Mononuclear cell (primary cell): ENCODE data around the gene LCP1. TPM values are rescaled to one million over a fixed set of nuclear protein-coding genes. Genes with fewer than 3 reads are reported as not detected.
A peak's percentile ranks its signal among the peaks of the same experiment; 100 is the strongest.
"Not testable (repeated sequence)": the region's sequence is repeated elsewhere in the genome, so short reads cannot be mapped to it uniquely, and the experiment has no call there.

Experiments
- H3K27me3 ChIP-seq: 2 replicates; pipeline ENCODE4 v1.6.0; 2011; ENCODE audit warnings: low read length, control low read depth; ENCODE audit not compliant: insufficient read depth
- H3K4me1 ChIP-seq: 2 replicates; pipeline ENCODE4 v1.5.1; 2011; ENCODE audit warnings: mild to moderate bottlenecking, low read length, control low read depth; ENCODE audit not compliant: insufficient read depth
- H3K4me3 ChIP-seq: 2 replicates; pipeline ENCODE4 v1.5.1; 2011; ENCODE audit warnings: mild to moderate bottlenecking, low read length, moderate library complexity
- H3K9me3 ChIP-seq: 2 replicates; pipeline ENCODE4 v1.5.1; 2011; ENCODE audit warnings: low read depth, mild to moderate bottlenecking, control low read depth, low read length
- total RNA-seq: library from RNA; depleted of rRNA; stranded (reverse); fragments of >200 nt; gene quantifications from one replicate; pipeline ENCODE4 v1.2.3, GENCODE V29; 2012

LCP1 gene, protein sequence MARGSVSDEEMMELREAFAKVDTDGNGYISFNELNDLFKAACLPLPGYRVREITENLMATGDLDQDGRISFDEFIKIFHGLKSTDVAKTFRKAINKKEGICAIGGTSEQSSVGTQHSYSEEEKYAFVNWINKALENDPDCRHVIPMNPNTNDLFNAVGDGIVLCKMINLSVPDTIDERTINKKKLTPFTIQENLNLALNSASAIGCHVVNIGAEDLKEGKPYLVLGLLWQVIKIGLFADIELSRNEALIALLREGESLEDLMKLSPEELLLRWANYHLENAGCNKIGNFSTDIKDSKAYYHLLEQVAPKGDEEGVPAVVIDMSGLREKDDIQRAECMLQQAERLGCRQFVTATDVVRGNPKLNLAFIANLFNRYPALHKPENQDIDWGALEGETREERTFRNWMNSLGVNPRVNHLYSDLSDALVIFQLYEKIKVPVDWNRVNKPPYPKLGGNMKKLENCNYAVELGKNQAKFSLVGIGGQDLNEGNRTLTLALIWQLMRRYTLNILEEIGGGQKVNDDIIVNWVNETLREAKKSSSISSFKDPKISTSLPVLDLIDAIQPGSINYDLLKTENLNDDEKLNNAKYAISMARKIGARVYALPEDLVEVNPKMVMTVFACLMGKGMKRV
- total RNA-seq = 899 TPM

DNA sequence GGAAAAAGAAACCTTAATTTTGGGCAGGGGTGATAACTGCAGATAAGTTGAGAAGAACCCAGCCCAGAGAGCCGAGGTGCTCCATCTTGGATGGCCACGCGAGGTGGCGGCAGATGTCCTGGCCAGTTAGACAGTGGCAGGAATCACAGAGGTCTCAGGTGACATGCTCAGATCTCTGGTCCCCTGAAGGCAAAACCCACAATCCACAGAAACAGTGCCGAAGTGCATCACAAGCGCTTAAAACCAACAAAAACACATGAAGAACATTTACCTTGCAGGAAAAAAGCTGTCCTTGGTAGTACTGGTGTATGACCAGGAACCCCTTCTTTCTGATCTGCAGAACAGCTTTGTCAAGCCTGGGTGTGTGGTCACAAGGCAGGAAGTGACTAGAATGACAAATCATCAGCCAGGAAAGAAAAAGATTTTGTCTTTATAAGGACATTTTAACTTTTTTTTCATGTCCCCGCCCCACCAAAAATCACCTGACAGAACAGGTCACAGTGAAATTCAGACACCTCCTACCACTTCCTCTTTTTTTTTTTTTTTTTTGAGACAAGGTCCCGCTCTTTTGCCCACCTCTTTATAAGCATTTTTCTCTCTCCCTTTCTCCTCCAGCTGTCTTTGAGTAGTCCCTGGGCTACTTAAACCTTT lies at the start of gene LCP1:
TSS of gene LCP1 (minus strand) at position 338 of the 651 bp plus-strand sequence. CDS start 22,515 bp downstream, outside the sequence.
- Histone ChIP-seq H3K4me1 (peaks cover 45% of the 10 kb centered on the region), H3K4me3 (peak within 1 kb of the TSS; percentile 98), H3K9me3 (no peaks in the 10 kb centered on the region), H3K27me3 (no peaks in the 10 kb centered on the region)

DNA sequence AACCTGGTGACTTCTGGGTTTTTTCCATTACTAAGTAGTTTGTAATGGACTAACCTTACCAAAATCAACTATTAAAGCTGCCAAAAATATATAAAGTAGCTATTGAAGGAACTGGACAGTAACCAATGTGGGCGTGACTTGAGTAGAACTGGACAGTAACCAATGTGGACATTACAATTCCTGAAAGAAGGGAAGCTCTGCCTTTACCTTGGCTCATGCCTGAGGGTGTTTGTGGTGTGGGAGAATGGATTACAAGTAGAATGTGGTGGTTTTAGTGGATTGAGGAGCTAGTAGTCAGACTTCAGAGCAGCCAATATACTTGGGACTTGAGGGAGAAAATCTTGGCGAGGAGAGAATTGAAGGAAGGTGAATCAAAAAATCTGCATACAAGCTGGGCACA lies 47.3 kb upstream of the LCP1 start:
- Histone ChIP-seq H3K4me3 (no peak overlapping the region), H3K9me3 (peaks cover under 1% of the 10 kb centered on the region), H3K27me3 (no peaks in the 10 kb centered on the region), H3K4me1 (no peaks in the 10 kb centered on the region)

DNA sequence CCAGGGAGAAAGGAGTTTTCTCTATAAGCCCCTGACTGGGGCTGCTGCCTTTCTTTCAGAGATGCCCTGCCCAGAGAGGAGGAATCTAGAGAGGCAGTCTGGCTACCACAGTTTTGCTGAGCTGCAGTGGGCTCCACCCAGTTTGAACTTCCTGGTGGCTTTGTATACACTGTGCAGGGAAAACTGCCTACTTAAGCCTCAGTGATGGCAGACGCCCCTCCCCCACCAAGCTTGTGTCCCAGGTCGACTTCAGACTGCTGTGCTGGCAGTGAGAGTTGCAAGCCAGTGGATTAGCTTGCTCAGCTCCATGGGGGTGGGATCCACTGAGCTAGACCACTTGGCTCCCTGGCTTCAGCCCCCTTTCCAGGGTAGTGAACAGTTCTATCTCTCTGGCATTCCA lies 38.3 kb upstream of the LCP1 start:
- not testable (repeated sequence) for H3K9me3 ChIP-seq, H3K4me3 ChIP-seq, H3K27me3 ChIP-seq, H3K4me1 ChIP-seq

DNA sequence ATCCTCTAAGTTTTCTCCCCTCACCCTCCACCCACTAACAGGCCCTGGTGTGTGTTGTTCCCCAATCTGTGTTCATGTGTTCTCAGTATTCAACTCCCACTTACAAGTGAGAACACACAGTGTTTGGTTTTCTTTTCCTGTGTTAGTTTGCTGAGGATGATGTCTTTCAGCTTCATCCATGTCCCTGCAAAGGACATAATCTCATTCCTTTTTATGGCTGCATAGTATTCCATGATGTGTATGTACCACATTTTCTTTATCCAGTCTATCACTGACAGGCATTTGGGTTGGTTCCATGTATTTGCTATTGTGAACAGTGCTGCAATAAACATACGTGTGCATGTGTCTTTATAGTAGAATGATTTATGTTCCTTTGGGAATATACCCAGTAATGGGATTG lies 32.8 kb upstream of the LCP1 start:
- H3K27me3 ChIP-seq, H3K4me3 ChIP-seq, H3K9me3 ChIP-seq, H3K4me1 ChIP-seq: not testable (repeated sequence)

DNA sequence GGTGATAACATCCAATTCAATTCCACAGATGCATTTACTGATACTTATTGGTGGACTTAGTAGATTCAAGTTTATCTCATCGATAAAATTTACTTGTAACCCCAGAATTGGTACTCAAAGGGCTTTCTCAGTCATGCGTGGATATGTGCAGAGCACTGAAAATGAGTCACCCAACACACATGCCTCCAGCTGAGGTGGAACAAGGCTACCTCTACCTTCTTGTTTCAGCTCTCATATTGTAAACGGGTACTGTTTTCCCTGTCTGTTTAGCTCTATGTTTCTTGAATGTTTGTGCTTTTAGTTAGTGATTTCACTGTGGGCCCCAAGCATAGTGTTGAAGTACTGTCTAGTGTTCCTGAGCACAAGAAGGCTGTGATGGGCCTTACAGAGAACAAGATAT lies 31.3 kb upstream of the LCP1 start:
- peaks cover 10% of the 10 kb centered on the region for H3K4me1 ChIP-seq
- no peak overlapping the region for H3K4me3 ChIP-seq
- no peaks in the 10 kb centered on the region for H3K9me3 ChIP-seq
- H3K27me3 ChIP-seq = no peaks in the 10 kb centered on the region

DNA sequence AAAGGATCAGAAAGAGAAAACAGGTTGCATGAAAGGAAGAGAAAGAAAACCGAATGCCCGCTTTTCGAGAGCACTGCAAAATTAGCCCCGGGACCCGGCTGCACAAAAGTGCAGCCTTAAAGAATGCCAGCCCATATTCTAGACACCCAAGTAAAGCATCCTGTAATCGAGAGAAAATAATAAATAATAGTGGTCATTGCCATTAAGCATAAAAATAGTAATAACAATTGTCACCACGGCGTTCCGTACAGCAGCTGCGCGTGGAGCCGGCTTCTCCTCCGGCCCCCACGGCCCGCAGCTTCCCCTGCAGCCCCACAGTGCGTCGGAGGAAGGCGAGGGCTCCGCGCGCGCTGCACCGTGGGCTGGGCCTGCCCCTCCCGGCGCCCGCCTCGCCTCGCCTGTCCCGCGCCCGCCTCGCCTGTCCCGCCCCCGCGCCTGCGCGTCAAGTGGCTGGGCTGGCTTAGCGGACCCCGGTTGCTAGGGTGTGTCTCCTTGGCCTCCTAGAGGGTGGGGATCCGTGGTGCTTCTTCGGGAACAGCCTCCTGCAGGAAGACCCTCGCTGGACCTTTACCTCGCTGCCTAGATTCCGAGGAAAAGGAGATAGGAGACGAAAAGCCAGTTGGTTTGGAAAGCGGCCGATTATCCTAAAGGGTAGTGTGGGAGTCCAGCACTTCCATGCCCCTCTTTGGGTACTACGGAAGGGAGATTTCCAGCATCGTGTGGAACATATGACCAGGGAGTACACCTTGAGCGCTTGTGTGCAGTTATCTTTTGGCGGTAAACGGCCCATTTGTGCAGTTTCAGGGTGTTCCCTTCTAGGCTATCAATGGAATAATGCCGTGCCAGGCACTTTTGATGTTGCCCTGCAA lies 29.7 kb upstream of the LCP1 start, which contains the start of gene LRRC63:
TSS of gene LRRC63 (plus strand) at position 446 of the 869 bp plus-strand sequence. CDS start 1,107 bp downstream, outside the sequence.
- Histone ChIP-seq H3K4me1 (peaks cover 10% of the 10 kb centered on the region), H3K4me3 (peak within 1 kb of the TSS; percentile 62), H3K27me3 (no peaks in the 10 kb centered on the region), H3K9me3 (no peaks in the 10 kb centered on the region)

DNA sequence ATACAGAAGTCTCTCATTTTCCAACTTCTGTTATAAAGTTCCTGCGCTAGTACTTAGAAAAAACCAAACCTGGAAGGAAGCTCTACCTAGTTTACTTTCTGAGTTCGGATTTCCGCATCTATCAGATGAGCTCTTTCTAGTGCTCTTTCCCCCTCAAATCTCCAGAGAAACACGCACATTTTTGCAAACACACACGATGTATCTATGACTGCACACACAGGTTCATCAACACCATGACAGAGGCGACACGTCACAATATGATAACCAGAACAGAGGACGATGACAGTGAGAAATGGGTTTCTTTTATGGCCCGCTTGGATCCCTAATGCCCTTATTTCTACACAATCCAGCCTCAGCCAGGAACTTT lies 29.1 kb upstream of the LCP1 start:
- Histone ChIP-seq H3K4me1 (peaks cover 10% of the 10 kb centered on the region), H3K27me3 (no peaks in the 10 kb centered on the region), H3K4me3 (peak overlapping the region; percentile 62), H3K9me3 (no peaks in the 10 kb centered on the region)

DNA sequence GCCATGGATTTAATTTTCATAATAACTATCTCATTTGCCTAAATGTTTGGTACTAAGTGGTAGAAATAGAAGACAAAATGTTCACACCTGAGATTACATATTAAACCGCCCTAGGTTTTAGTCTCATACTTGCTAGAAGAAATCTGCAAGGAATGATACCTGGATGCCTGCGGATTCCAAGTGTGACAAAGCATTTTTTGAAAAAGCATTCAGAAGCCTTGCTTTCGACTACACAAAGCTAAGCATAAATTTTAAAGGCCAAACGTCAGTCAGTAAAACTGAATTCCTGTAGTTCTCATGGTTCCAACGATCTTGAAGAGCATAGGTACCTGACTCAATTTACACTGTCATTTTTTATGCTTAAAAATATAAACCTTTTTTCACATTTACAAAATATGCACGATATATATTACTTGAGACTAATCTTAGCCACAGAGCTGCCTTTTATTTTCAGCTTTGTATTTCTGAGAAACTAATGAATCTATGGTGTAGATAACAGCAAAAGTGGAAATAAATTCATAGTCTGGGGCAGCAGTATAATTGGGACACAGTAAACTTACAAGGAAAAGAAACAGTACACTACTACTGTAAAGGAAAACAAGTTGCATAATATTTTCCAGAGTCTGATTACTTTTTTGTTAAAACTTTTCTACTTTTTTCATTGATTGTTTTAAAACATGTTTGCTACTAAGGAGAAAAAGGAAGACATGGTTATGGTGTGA lies 28.5 kb upstream of the LCP1 start:
- Histone ChIP-seq H3K4me1 (peaks cover 10% of the 10 kb centered on the region), H3K9me3 (no peaks in the 10 kb centered on the region), H3K27me3 (no peaks in the 10 kb centered on the region), H3K4me3 (peak overlapping the region; percentile 62)

DNA sequence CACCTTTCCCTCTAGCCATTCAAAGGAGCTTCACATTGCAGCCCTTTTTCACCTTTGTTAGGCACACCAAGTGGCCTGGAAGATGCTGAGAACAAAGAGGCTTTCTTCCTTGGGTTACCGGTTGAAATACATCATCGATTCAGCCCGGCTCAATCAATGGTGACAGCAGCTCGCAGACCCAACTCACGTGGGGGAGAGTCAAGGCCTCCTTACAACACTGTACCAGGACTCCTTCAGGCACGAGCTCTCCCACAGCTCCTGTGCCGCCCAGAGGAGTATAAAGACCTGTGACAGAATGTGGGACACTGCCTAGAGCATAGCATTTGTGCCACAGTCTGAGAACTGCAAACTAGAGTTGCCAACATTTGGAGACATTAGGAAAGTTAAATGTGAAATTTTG lies 25.9 kb upstream of the LCP1 start:
- H3K9me3 ChIP-seq = no peaks in the 10 kb centered on the region
- peaks cover 13% of the 10 kb centered on the region for H3K4me1 ChIP-seq
- H3K27me3 ChIP-seq = no peaks in the 10 kb centered on the region
- H3K4me3 ChIP-seq = no peak overlapping the region

DNA sequence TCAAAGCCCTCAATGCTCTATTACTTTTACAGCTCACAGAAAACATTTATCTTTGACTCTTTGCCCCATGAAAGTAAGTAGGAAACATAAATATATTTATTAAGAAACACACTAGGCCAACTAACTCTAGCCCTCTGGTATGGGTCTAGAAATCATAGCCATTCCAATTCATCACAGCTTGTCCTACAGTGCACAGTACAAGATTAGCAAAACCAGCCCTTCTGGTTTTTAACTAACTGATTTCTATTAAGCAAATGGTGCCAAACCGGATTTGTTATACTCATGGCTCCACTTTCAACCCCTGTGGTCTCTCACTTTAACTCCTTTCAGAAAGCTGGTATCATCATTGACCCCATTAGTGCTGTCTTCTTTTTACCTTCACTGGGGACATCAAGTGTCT lies 24.2 kb upstream of the LCP1 start:
- H3K4me3 ChIP-seq = no peak overlapping the region
- H3K9me3 ChIP-seq = no peaks in the 10 kb centered on the region
- no peaks in the 10 kb centered on the region for H3K27me3 ChIP-seq
- peaks cover 21% of the 10 kb centered on the region for H3K4me1 ChIP-seq

DNA sequence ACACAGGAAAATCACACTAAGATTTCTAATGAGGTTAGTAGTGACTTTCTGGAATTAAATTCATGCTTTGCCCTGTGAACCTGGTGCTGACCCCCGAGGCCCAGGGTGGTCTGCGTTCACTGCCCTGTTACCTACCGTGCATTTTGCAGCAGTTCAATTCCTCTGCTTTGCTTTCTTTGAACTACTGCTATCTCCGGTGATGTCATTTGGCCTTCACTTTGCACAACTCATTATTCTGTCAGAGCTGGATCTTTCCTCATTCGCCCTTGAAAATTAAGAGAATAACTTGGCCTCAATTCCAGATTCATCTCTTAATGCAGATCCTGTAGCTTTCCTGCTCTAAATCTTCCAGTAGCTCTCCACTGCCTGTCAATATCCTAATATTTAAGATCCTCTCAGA lies 21.0 kb upstream of the LCP1 start:
- Histone ChIP-seq H3K27me3 (no peaks in the 10 kb centered on the region), H3K4me1 (peaks cover 43% of the 10 kb centered on the region), H3K9me3 (no peaks in the 10 kb centered on the region)

DNA sequence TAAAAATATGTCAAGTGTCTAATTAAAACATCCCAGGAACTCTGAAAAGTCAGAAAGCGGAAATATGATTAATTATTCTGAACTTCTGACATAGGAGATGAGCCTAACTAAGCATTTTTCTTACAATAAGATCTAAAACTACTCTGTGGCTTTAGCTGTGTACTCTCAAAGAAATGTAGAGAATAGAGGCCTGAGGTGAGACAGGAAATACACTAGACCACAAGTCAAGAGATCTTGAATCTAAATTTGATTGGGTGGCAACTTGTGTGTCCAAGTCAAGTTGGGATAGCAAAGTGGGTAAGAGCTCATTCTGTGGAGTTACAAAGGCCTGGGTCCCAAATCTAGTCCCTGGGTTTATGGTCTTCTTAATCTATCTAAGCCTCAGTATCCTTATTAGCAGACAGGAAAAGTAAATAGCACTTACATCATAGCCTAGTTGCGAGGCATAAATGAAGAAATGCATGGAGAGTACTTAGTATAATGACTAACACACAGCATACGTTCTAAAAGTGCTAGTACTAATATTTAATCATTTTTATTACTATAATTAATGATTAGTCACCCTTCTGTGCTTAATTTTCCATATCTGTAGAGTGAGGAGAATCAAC lies 20.3 kb upstream of the LCP1 start:
- Histone ChIP-seq H3K9me3 (no peaks in the 10 kb centered on the region), H3K27me3 (no peaks in the 10 kb centered on the region), H3K4me1 (peaks cover 45% of the 10 kb centered on the region), H3K4me3 (no peak overlapping the region)

More for the DNA sequence above, 21.0 kb upstream of the LCP1 start:
- no peak overlapping the region for H3K4me3 ChIP-seq

DNA sequence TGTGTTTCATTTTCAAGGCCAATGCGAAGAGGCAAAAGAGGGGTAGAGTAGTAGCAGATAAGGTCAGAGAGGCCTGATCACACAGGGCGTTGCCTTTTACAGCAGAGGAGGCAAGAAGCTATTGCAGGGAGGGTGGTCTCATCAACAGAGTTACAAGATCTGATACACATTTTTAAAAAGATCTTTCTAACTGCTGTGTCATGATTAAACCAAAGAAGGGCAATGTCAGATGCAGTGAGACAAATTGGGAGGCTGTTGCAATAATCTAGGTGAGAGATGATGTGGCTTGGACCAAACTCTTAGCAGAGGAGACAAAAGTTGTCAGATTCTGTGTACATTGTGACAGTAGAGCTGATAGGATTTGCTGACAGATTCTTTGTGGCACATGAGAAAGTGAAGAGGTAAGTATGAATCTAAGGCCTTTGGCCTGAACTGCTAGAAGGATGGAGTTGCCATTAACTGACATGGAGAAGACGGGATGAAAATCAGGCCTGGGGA lies 16.8 kb upstream of the LCP1 start:
- Histone ChIP-seq H3K4me3 (no peak overlapping the region), H3K9me3 (no peaks in the 10 kb centered on the region), H3K4me1 (peaks cover 56% of the 10 kb centered on the region), H3K27me3 (no peaks in the 10 kb centered on the region)
